KMS-11 (cell line): ENCODE results near the gene PLTP.

ENCODE experiments used
- H2AFZ ChIP-seq: fragments of 200-600 bp; sonication (generic); 2 replicates; pipeline ENCODE4 v1.6.1; 2016; ENCODE audit warnings: antibody characterized with exemption, mixed run types, low read depth
- H3K27ac ChIP-seq: fragments of 200-600 bp; sonication (generic); 2 replicates; pipeline ENCODE4 v1.6.1; 2016; ENCODE audit warnings: mild to moderate bottlenecking, mixed run types
- H3K27me3 ChIP-seq: fragments of 200-600 bp; sonication (generic); 2 replicates; pipeline ENCODE4 v1.6.1; 2017; ENCODE audit warnings: mild to moderate bottlenecking, low read depth, mixed run types, moderate library complexity; ENCODE audit not compliant: insufficient read depth
- H3K36me3 ChIP-seq: fragments of 200-600 bp; sonication (generic); 2 replicates; pipeline ENCODE4 v1.6.1; 2017; ENCODE audit warnings: mild to moderate bottlenecking, mixed run types; ENCODE audit not compliant: insufficient read depth
- H3K4me1 ChIP-seq: fragments of 200-600 bp; sonication (generic); 2 replicates; pipeline ENCODE4 v1.6.1; 2016; ENCODE audit warnings: mild to moderate bottlenecking, low read depth, mixed run types; ENCODE audit not compliant: poor library complexity, severe bottlenecking
- H3K4me2 ChIP-seq: fragments of 200-600 bp; sonication (generic); 2 replicates; pipeline ENCODE4 v1.7.0; 2016; ENCODE audit warnings: mild to moderate bottlenecking, mixed run types
- H3K4me3 ChIP-seq: fragments of 200-600 bp; sonication (generic); IDR thresholded peaks from 2 replicates; pipeline ENCODE4 v1.6.1; 2017; ENCODE audit warnings: low read depth, low read length, mixed read lengths; ENCODE audit not compliant: insufficient read depth
- H3K79me2 ChIP-seq: fragments of 200-600 bp; sonication (generic); 2 replicates; pipeline ENCODE4 v1.6.1; 2016; ENCODE audit warnings: low read depth, mixed run types; ENCODE audit not compliant: insufficient read depth
- H3K9ac ChIP-seq: fragments of 200-600 bp; sonication (generic); 2 replicates; pipeline ENCODE4 v1.6.1; 2016; ENCODE audit warnings: mild to moderate bottlenecking, mixed run types
- H4K20me1 ChIP-seq: fragments of 200-600 bp; sonication (generic); 2 replicates; pipeline ENCODE4 v1.6.1; 2016; ENCODE audit warnings: mild to moderate bottlenecking, mixed run types; ENCODE audit not compliant: insufficient read depth
- CTCF ChIP-seq: fragments of 200-600 bp; sonication (generic); conservative IDR thresholded peaks from 2 replicates; pipeline ENCODE4 v1.6.1; 2017; ENCODE audit warnings: low read depth, mild to moderate bottlenecking, antibody characterized with exemption, low read length, moderate library complexity, mixed read lengths

Gene PLTP

GRCh38 chr20:45850238-45850637 is 61.7 kb downstream of the PLTP start:
- H3K4me3 ChIP-seq: no peak overlapping the region
- no peak overlapping the region for H3K4me2 ChIP-seq
- no peak overlapping the region for H3K9ac ChIP-seq
- no peaks in the 10 kb centered on the region for H3K27me3 ChIP-seq
- peaks cover 8% of the 10 kb centered on the region; the same call in 1 of the 2 replicates for H3K79me2 ChIP-seq
- H3K4me1 ChIP-seq: no peaks in the 10 kb centered on the region
- TF ChIP-seq CTCF: no peak
- H3K27ac ChIP-seq: no peak overlapping the region
- H3K36me3 ChIP-seq: no peaks in the 10 kb centered on the region
- no peaks in the 10 kb centered on the region for H4K20me1 ChIP-seq
- H2AFZ ChIP-seq: no peak overlapping the region

- Histone ChIP-seq H3K4me3 (no peak overlapping the region), H3K79me2 (no peaks in the 10 kb centered on the region), H2AFZ (no peak overlapping the region), H3K36me3 (no peaks in the 10 kb centered on the region), H3K27ac (no peak overlapping the region), H3K4me2 (no peak overlapping the region), H3K4me1 (no peaks in the 10 kb centered on the region), H3K27me3 (no peaks in the 10 kb centered on the region), H4K20me1 (no peaks in the 10 kb centered on the region), H3K9ac (no peak overlapping the region)
- TF ChIP-seq CTCF: no peak
Measured at GRCh38 chr20:45848969-45849582, 62.9 kb downstream of the PLTP start.
